Neuronal stem cell (in vitro differentiated cells): ENCODE measurements around the gene SYCP3. TPM values are rescaled to one million over a fixed set of nuclear protein-coding genes. Genes with fewer than 3 reads are reported as not detected.

Source experiments
- DNase-seq: peaks from one replicate; pipeline ENCODE4 v3.0.0-alpha.2; 2013; ENCODE audit warnings: low spot score
- H2AFZ ChIP-seq: one replicate; pipeline ENCODE4 v1.6.1; 2013; ENCODE audit warnings: mild to moderate bottlenecking, low read length, inconsistent platforms
- H2AK5ac ChIP-seq: 2 replicates; pipeline ENCODE4 v1.6.1; 2013; ENCODE audit warnings: low read depth, mild to moderate bottlenecking, inconsistent platforms, low read length, moderate library complexity, mixed read lengths
- H2BK120ac ChIP-seq: 2 replicates; pipeline ENCODE4 v1.6.1; 2013; ENCODE audit warnings: low read depth, mild to moderate bottlenecking, inconsistent platforms, low read length, moderate library complexity, mixed read lengths
- H2BK12ac ChIP-seq: one replicate; pipeline ENCODE4 v1.6.1; 2013; ENCODE audit warnings: low read length, inconsistent platforms
- H2BK15ac ChIP-seq: 2 replicates; pipeline ENCODE4 v1.6.1; 2013; ENCODE audit warnings: mild to moderate bottlenecking, low read length, inconsistent platforms, mixed read lengths
- H2BK5ac ChIP-seq: one replicate; pipeline ENCODE4 v1.6.1; 2013; ENCODE audit warnings: inconsistent platforms, mild to moderate bottlenecking, low read length, moderate library complexity
- H3K14ac ChIP-seq: one replicate; pipeline ENCODE4 v1.6.1; 2013; ENCODE audit warnings: low read length, inconsistent platforms
- H3K18ac ChIP-seq: 2 replicates; pipeline ENCODE4 v1.6.1; 2013; ENCODE audit warnings: low read length, inconsistent platforms
- H3K23ac ChIP-seq: 2 replicates; pipeline ENCODE4 v1.6.1; 2013; ENCODE audit warnings: low read depth, mild to moderate bottlenecking, mixed read lengths, low read length, inconsistent platforms; ENCODE audit not compliant: poor library complexity
- H3K27ac ChIP-seq: replicated peaks from 3 replicates; pipeline ENCODE4 v1.5.1; 2013; ENCODE audit warnings: low read length, inconsistent platforms
- H3K27me3 ChIP-seq, 3 experiments: 2 replicates each; pipeline ENCODE4 v1.6.1; 2013; ENCODE audit warnings: low read length in 3 of 3, mild to moderate bottlenecking in 2 of 3, inconsistent platforms in 1 of 3, low read depth in 1 of 3, mixed read lengths in 1 of 3, moderate library complexity in 1 of 3; ENCODE audit not compliant: control insufficient read depth in 3 of 3, insufficient read depth in 3 of 3
- H3K36me3 ChIP-seq, 2 donors: replicated peaks in 1 of 2; 2 replicates each; pipeline ENCODE4 v1.6.1; 2013; ENCODE audit warnings: low read length in 2 of 2; ENCODE audit not compliant: control insufficient read depth in 2 of 2, insufficient read depth in 2 of 2
- H3K4ac ChIP-seq: 2 replicates; pipeline ENCODE4 v1.6.1; 2013; ENCODE audit warnings: inconsistent platforms, mild to moderate bottlenecking, low read length, moderate library complexity
- H3K4me1 ChIP-seq, 2 donors: 1 replicate in 1 of 2; 2 replicates in 1 of 2; pipeline ENCODE4 v1.6.1; 2013; ENCODE audit warnings: low read length in 2 of 2, low read depth in 1 of 2; ENCODE audit not compliant: control insufficient read depth in 2 of 2, insufficient read depth in 1 of 2
- H3K4me2 ChIP-seq: one replicate; pipeline ENCODE4 v1.6.1; 2013; ENCODE audit warnings: mild to moderate bottlenecking, low read length, inconsistent platforms; ENCODE audit not compliant: insufficient read depth, poor library complexity, severe bottlenecking
- H3K4me3 ChIP-seq, 2 donors: 2 replicates each; pipeline ENCODE4 v1.5.1; 2013; ENCODE audit warnings: low read length in 2 of 2, mild to moderate bottlenecking in 2 of 2, inconsistent platforms in 1 of 2, moderate library complexity in 1 of 2
- H3K79me1 ChIP-seq: one replicate; pipeline ENCODE4 v1.6.1; 2013; ENCODE audit warnings: low read depth, mild to moderate bottlenecking, inconsistent platforms, low read length, moderate library complexity
- H3K9ac ChIP-seq: one replicate; pipeline ENCODE4 v1.6.1; 2013; ENCODE audit warnings: mild to moderate bottlenecking, low read depth, low read length, inconsistent platforms; ENCODE audit not compliant: poor library complexity
- H3K9me3 ChIP-seq, 2 donors: replicated peaks in 1 of 2; 2 replicates each; pipeline versions ENCODE3 to v1.6.1; 2013; ENCODE audit warnings: low read length in 2 of 2, mild to moderate bottlenecking in 2 of 2, inconsistent platforms in 1 of 2, low read depth in 1 of 2, mixed read lengths in 1 of 2, moderate library complexity in 1 of 2; ENCODE audit not compliant: control insufficient read depth in 2 of 2, insufficient read depth in 1 of 2
- H4K8ac ChIP-seq: one replicate; pipeline ENCODE4 v1.6.1; 2013; ENCODE audit warnings: low read depth, mild to moderate bottlenecking, inconsistent platforms, low read length, moderate library complexity
- H4K91ac ChIP-seq: one replicate; pipeline ENCODE4 v1.6.1; 2013; ENCODE audit warnings: low read length, low read depth, mild to moderate bottlenecking, inconsistent platforms; ENCODE audit not compliant: poor library complexity
- WGBS, 2 donors: extraction: QIAGEN DNeasy Blood & Tissue Kit; methylation state at CpG; one replicate each; pipeline ENCODE4 v1.1.7; 2013; ENCODE audit warnings: missing lambda C conversion rate in 2 of 2, mixed read lengths in 1 of 2; ENCODE audit not compliant: insufficient read length in 2 of 2, insufficient replicate concordance in 1 of 2; ENCODE audit errors: extremely low coverage in 2 of 2; 5-methylcytosine and 5-hydroxymethylcytosine counted together
- polyA plus RNA-seq, 2 experiments: library from polyadenylated mRNA; stranded (reverse); fragments of 200-250 nt; gene quantifications; one replicate each; pipeline ENCODE4 v1.2.3, GENCODE V29; 2013

SYCP3 gene
- polyA plus RNA-seq (2013, experiment 1 of 2) = 0.04 TPM
- not detected for polyA plus RNA-seq (2013, experiment 2 of 2)

GRCh38 chr12:101738920-101739665, at the start of gene SYCP3:
Gene SYCP3 (minus strand): TSS chr12:101739462. CDS start chr12:101737935, 1,527 bp downstream.
- peak within 1 kb of the TSS; percentile 56 for H2AK5ac ChIP-seq

DNA sequence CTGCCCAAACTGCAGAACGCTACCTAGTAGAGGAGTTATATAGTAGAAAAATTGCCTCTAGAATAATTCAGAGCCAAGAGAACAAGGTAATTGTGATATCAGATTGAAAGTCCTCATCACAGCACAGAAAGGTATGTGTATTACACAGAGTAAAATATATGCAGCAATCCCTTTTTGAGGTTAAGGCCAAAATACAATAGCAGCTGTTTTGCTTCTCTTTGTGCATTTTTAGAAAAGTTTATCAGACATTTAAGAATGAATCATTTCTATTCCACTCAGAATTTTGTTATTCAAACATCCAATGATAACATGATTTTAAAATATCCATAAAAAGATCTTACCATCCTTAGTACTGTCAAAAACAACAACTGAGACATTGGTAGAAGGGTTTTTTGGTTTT, 46.4 kb upstream of the SYCP3 start:
- no peaks in the 10 kb centered on the region for H3K79me1 ChIP-seq
- H3K27ac ChIP-seq = no peak overlapping the region
- H2BK15ac ChIP-seq = no peak overlapping the region
- H2BK12ac ChIP-seq = no peak overlapping the region
- H3K4me3 ChIP-seq = no peak overlapping the region
- H3K4me1 ChIP-seq = no peaks in the 10 kb centered on the region
- H3K18ac ChIP-seq = no peak overlapping the region
- H3K9ac ChIP-seq = no peak overlapping the region
- H3K14ac ChIP-seq = no peak overlapping the region
- no peak overlapping the region for H4K91ac ChIP-seq
- H4K8ac ChIP-seq = no peak overlapping the region
- H3K36me3 ChIP-seq = no peaks in the 10 kb centered on the region
- no peak overlapping the region for H2BK120ac ChIP-seq
- H3K23ac ChIP-seq = no peak overlapping the region
- no CpG with 5 or more reads among the region's 1 CpG for WGBS, 2 donors
- no peak overlapping the region for H2BK5ac ChIP-seq
- H3K27me3 ChIP-seq = no peaks in the 10 kb centered on the region
- H3K4ac ChIP-seq = no peak overlapping the region
- H2AFZ ChIP-seq = no peak overlapping the region
- H3K9me3 ChIP-seq = no peaks in the 10 kb centered on the region
- no peak for DNase-seq
- no peak overlapping the region for H3K4me2 ChIP-seq
- no peak overlapping the region for H2AK5ac ChIP-seq

More at GRCh38 chr12:101738920-101739665, at the start of gene SYCP3:
- Histone ChIP-seq H2BK5ac (no peak within 1 kb of the TSS), H3K36me3 (peaks cover 0 to 9% of the 10 kb centered on the region in 2 donors), H2BK12ac (no peak within 1 kb of the TSS), H3K4me2 (no peak within 1 kb of the TSS), H3K23ac (no peak within 1 kb of the TSS), H3K79me1 (no peaks in the 10 kb centered on the region), H3K27me3 (no peaks in the 10 kb centered on the region), H3K9me3 (peaks cover 0 to 1% of the 10 kb centered on the region in 2 donors), H3K4me3 (peak within 1 kb of the TSS in 1 of 2 donors; percentile 58), H4K91ac (no peak within 1 kb of the TSS), H2BK120ac (no peak within 1 kb of the TSS), H2AFZ (no peak within 1 kb of the TSS), H3K14ac (no peak within 1 kb of the TSS), H2BK15ac (no peak within 1 kb of the TSS), H3K9ac (no peak within 1 kb of the TSS), H3K4me1 (no peaks in the 10 kb centered on the region), H3K4ac (no peak within 1 kb of the TSS), H4K8ac (no peak within 1 kb of the TSS), H3K27ac (no peak within 1 kb of the TSS), H3K18ac (peak within 1 kb of the TSS; percentile 76)
- no CpG with 5 or more reads among the region's 57 CpGs for WGBS, 2 donors
- no peak for DNase-seq

DNA sequence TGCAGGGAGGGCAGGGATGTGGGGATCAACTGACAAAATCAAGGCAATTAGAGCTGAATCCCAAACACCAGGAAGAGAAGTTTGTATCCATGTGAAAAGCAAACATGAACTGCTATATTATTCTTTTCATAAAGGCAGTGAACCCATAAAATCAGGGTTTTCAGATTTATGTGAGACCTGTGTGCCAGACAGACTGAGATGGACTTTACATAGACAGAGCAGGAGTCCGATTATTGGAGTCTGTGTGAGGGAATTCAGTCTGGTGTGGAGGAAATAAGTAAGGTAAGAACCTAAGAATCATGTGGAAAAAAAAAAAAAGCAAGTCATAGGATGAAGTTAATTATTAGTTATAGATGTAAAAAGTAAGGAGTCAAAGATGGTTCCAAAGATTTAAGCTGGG, 45.1 kb upstream of the SYCP3 start:
- H3K36me3 ChIP-seq = no peaks in the 10 kb centered on the region
- no peak overlapping the region for H3K9ac ChIP-seq
- H2BK120ac ChIP-seq = no peak overlapping the region
- no peak overlapping the region for H4K8ac ChIP-seq
- H2AK5ac ChIP-seq = no peak overlapping the region
- H3K4me3 ChIP-seq = no peak overlapping the region
- no peak for DNase-seq
- no peak overlapping the region for H3K18ac ChIP-seq
- no peak overlapping the region for H3K4me2 ChIP-seq
- no peak overlapping the region for H2BK12ac ChIP-seq
- no peaks in the 10 kb centered on the region for H3K9me3 ChIP-seq
- H3K27me3 ChIP-seq = no peaks in the 10 kb centered on the region
- H3K79me1 ChIP-seq = no peaks in the 10 kb centered on the region
- no peak overlapping the region for H3K27ac ChIP-seq
- no peak overlapping the region for H3K14ac ChIP-seq
- no peak overlapping the region for H2BK15ac ChIP-seq
- H4K91ac ChIP-seq = no peak overlapping the region
- no peak overlapping the region for H2BK5ac ChIP-seq
- no peaks in the 10 kb centered on the region for H3K4me1 ChIP-seq
- no CpG with 5 or more reads among the region's 1 CpG for WGBS, 2 donors
- no peak overlapping the region for H3K4ac ChIP-seq
- no peak overlapping the region for H3K23ac ChIP-seq
- H2AFZ ChIP-seq = no peak overlapping the region

GRCh38 chr12:101783838-101784237, 44.6 kb upstream of the SYCP3 start:
- H2AK5ac ChIP-seq = no peak overlapping the region
- H3K9ac ChIP-seq = no peak overlapping the region
- no peak overlapping the region for H2BK12ac ChIP-seq
- H2BK120ac ChIP-seq = no peak overlapping the region
- H3K36me3 ChIP-seq = no peaks in the 10 kb centered on the region
- no peak overlapping the region for H2BK5ac ChIP-seq
- H3K14ac ChIP-seq = no peak overlapping the region
- H2AFZ ChIP-seq = no peak overlapping the region
- no peak overlapping the region for H3K18ac ChIP-seq
- no peak overlapping the region for H3K4ac ChIP-seq
- H4K91ac ChIP-seq = no peak overlapping the region
- H3K23ac ChIP-seq = no peak overlapping the region
- H2BK15ac ChIP-seq = no peak overlapping the region
- no peak for DNase-seq
- no peaks in the 10 kb centered on the region for H3K9me3 ChIP-seq
- no peaks in the 10 kb centered on the region for H3K79me1 ChIP-seq
- no CpG with 5 or more reads among the region's 2 CpGs for WGBS, 2 donors
- H3K4me1 ChIP-seq = no peaks in the 10 kb centered on the region
- H3K4me2 ChIP-seq = no peak overlapping the region
- H3K4me3 ChIP-seq = no peak overlapping the region
- H4K8ac ChIP-seq = no peak overlapping the region
- H3K27me3 ChIP-seq = no peaks in the 10 kb centered on the region
- no peak overlapping the region for H3K27ac ChIP-seq
